RWPE1 (cell line): ENCODE data around the gene GRID1.

Experiments used
- CTCF ChIA-PET: fragments of 350-600 bp; sonication (Branson Sonifier 250); formaldehyde crosslinking; extraction: SDS; loops from one replicate; lab custom pipeline; 2021; lab: Yijun Ruan, JAX
- POLR2A ChIA-PET: fragments of 400-600 bp; formaldehyde crosslinking; extraction: SDS; loops from one replicate; lab custom pipeline; 2020; ENCODE audit warnings: antibody characterized with exemption; ENCODE audit not compliant: low non-redundant PET; lab: Yijun Ruan, JAX
- DNase-seq: peaks from one replicate; pipeline ENCODE4 v3.0.0; 2012; ENCODE audit warnings: low spot score
- H3K27ac ChIP-seq: fragments of 450-650 bp; 2 replicates; pipeline ENCODE4 v1.5.1; 2017
- TF ChIP-seq, protein P1 (sequence below): fragments of 450-650 bp; conservative IDR thresholded peaks from 2 replicates; pipeline ENCODE4 v1.5.1; 2017; ENCODE audit warnings: low read depth, mild to moderate bottlenecking

GRID1 gene

DNA sequence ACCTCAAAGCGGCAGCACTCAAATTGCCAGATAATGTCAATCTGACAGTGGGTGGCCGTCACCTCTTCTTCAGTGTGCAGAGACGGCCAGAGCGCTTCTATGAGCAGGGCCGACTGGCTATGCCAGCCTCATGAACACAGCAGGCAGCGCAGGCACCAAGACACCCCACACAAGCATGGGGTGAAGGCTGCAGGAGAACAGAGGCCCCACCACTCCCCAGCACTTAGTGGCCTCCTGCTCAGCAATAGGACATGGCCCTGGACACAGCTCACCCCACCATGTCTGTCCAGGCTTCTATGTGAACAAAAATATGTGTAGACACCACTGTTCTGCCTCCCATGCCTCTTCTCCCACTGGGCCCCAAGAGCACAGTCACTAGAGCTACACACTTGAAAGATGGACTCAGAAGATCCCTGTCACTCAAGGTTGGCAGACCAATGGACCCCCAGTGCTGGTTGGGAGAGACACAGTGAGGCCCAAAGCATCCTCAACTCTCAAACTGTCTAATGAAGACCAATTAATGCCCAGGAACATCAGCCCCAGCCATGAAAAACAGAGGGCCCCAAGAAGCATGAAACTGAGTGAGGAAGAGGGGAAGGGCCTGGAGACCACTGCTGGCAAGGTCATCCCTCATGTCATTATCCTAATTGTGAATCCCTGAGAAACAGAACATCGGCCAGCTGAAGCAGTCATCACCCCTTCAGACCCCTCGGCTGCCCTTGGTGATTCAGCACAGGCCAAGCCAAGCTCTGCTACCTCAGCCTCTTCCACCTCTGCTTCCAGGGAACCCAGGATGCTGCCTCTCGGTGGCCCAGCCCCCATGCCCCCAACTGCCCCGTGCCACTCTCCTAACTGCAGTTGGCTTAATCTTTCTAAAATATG is 77.7 kb downstream of the GRID1 start:
- no peak overlapping the region for H3K27ac ChIP-seq
- DNase-seq = no peak
- TF ChIP-seq, protein P1, sequence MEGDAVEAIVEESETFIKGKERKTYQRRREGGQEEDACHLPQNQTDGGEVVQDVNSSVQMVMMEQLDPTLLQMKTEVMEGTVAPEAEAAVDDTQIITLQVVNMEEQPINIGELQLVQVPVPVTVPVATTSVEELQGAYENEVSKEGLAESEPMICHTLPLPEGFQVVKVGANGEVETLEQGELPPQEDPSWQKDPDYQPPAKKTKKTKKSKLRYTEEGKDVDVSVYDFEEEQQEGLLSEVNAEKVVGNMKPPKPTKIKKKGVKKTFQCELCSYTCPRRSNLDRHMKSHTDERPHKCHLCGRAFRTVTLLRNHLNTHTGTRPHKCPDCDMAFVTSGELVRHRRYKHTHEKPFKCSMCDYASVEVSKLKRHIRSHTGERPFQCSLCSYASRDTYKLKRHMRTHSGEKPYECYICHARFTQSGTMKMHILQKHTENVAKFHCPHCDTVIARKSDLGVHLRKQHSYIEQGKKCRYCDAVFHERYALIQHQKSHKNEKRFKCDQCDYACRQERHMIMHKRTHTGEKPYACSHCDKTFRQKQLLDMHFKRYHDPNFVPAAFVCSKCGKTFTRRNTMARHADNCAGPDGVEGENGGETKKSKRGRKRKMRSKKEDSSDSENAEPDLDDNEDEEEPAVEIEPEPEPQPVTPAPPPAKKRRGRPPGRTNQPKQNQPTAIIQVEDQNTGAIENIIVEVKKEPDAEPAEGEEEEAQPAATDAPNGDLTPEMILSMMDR = no peak
- ChIA-PET CTCF (no interaction called here), POLR2A (no interaction called here)

DNA sequence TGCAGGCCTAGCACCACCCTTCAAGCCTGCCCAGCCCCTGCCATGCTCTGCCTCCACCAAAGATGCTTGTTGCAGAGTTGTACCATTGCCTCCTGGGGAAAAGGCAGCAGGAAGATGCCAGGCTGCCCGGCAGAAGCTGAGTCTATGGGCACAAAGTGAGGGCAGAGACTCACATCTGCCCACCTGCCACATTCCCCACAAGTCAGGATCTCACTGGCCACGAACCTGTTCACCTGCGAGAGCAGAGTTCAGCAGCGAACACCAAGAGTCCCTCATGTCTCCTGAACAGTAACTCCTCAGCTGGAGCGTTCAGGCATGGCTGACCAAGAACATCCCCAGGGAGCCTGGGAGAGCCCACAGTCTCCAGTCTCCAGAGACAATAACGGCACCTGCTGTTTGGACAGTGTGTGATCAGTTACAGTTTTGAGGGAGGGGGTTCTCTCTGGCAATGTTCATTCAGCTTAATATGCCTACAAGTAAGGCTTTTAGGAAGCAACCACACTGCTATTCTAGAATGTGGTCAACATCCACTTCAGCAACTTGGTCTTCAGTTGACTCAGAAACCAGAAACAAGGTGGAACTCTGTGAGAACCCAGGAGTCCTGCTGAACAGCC is 78.5 kb downstream of the GRID1 start:
- POLR2A ChIA-PET = no interaction called here
- DNase-seq = no peak
- H3K27ac ChIP-seq = no peak overlapping the region
- TF ChIP-seq, protein P1 = no peak
- CTCF ChIA-PET = no interaction called here

DNA sequence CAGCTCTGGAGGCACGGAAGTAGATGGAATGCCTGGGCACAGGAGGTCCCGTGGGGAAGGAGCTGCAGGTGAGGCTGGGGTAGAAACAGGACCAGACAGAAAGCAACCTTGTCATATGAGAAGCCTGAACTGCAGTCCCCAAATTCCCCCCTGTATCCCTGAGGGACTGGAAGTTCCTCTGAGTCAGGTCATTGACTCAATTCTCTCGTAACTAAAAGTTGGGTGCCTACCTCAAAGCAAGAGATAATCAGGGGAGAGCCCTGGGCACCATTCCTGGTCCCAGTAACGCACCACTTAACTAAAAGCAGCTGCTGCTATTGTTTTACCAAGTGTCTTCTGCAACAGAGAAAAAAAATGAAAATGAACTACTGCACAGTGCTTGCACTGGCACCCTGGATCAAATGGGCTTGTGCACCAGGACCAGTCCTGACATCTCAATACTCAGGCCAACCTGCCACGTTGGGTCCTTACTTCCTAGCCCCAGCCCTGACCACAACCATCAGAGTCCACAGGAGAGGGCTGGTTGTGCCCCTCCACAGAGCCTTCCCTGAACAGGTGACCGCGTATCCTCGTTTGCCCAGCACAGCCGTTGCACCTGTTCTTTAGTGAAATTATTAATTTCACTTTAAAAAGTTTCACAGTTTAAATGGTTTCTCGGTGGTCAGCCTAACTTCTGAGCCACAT is 79.3 kb downstream of the GRID1 start:
- CTCF ChIA-PET = no interaction called here

DNA sequence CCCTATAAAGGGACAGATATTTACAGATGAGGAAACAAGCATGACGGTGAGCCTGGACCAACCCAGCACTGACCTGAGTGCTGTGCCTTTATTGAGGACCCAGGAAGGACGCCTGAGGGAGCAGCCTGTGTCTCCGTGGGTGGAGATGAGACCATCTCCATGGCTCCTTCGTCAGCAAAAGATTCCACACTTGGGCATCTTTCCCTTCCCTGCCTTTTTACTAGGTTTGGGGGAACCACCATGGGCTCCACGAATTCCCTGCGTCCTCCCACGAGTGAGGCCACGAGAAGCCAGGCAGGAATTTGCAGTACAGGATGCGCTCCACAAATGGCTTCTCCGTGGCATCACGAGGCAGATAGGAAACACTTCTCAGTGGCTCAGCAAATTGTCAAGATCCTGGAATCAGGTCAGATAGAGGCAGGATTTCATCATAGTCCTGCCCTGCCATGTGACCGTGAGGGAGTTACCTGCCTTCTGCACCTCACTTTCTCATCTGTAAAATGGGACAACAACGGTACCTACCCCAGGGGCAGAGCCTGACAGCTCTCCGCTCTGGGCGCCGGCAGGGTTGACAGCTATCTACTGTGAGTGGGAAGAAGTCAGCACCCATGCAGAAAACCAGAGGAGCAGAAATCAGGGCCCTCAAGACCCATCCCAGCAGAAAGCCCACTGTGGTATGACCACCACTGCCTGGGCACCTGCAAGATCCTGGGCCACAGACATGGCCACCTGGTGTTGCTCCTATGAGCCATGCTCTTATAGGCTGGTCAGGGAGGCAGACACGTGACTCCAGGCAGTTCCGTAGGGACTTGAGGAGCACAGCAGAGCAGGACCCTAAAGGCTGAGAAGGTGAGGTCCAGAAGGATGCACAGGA is 80.1 kb downstream of the GRID1 start:
- TF ChIP-seq, protein P1 = no peak
- POLR2A ChIA-PET = no interaction called here
- DNase-seq = no peak

More for the DNA sequence above, 79.3 kb downstream of the GRID1 start:
- POLR2A ChIA-PET = no interaction called here
- no peak overlapping the region for H3K27ac ChIP-seq
- TF ChIP-seq, protein P1 = no peak
- DNase-seq = no peak

DNA sequence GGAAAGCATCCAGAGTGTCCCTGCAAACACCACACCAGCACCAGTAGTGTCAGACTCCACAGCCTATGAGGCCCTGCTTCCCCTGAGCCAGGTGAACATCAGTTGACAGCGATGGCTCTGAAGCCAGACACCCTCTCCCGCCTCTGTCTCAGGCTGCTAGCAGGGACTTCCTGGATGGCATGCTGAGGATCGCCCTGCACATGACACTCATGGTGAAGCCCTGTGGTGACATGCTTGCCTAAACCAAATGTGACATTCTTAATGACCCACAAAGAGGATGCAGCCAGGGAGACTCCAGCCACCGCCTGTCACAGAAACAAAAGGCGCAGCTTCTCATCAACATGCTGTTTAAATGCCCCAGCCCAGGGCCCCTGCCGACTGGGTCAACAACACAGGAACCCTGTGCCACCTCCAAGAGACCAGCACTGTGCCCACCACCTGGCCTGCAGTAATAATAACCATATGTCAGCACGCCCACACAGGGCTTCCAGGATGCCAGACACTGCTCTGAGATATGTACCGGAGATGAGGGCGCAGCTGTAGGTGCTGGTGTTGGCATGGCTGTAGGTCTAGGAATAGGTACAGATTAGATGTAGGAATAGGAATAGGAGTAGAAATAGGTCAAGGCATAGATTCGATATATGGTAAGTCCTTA is 81.3 kb downstream of the GRID1 start:
- ChIA-PET CTCF (no interaction called here), POLR2A (no interaction called here)
- no peak overlapping the region for H3K27ac ChIP-seq
- TF ChIP-seq, protein P1 = no peak
- no peak for DNase-seq

More for the DNA sequence above, 80.1 kb downstream of the GRID1 start:
- no peak overlapping the region for H3K27ac ChIP-seq
- CTCF ChIA-PET = no interaction called here
